ENCODE data around the gene DEFB123.

The DEFB123 gene

GRCh38 chr20:31440012-31440659, at the start of gene DEFB123:
DEFB123 (plus strand) TSS chr20:31440632; CDS start chr20:31440699, 67 bp downstream.
- DNase-seq (ENCODE audit: low read depth) = no peak

GRCh38 chr20:31392836-31393235, 47.6 kb upstream of the DEFB123 start:
- no peak for DNase-seq (ENCODE audit: low read depth)
- no peak overlapping the region for H3K4me3 ChIP-seq (ENCODE audit: low read depth, low read length)
- no peak for TF ChIP-seq CTCF (conservative IDR thresholded peaks at IDR 0.05; ENCODE audit: low read depth, low read length)

More at GRCh38 chr20:31440012-31440659, at the start of gene DEFB123:
- no peak within 1 kb of the TSS for H3K4me3 ChIP-seq (ENCODE audit: low read depth, low read length)
- peak; percentile 13 for TF ChIP-seq CTCF (conservative IDR thresholded peaks at IDR 0.05; ENCODE audit: low read depth, low read length)

GRCh38 chr20:31394900-31395299, 45.5 kb upstream of the DEFB123 start:
- H3K4me3 ChIP-seq (ENCODE audit: low read depth, low read length) = no peak overlapping the region
- DNase-seq (ENCODE audit: low read depth) = no peak
- TF ChIP-seq CTCF (conservative IDR thresholded peaks at IDR 0.05; ENCODE audit: low read depth, low read length) = no peak

GRCh38 chr20:31403886-31404285, 36.5 kb upstream of the DEFB123 start:
- no peak for DNase-seq (ENCODE audit: low read depth)
- H3K4me3 ChIP-seq (ENCODE audit: low read depth, low read length) = no peak overlapping the region
- TF ChIP-seq CTCF (conservative IDR thresholded peaks at IDR 0.05; ENCODE audit: low read depth, low read length) = no peak

- H3K4me3 ChIP-seq (ENCODE audit: low read depth, low read length) = no peak within 1 kb of the TSS
- DNase-seq (ENCODE audit: low read depth) = no peak
Measured at GRCh38 chr20:31406115-31406514, 34.3 kb upstream of the DEFB123 start, which contains the start of gene DEFB121. DEFB121 (minus strand) TSS chr20:31406215; CDS start chr20:31406152, 63 bp downstream.

GRCh38 chr20:31410011-31410410, 30.4 kb upstream of the DEFB123 start:
- no peak for TF ChIP-seq CTCF (conservative IDR thresholded peaks at IDR 0.05; ENCODE audit: low read depth, low read length)
- no peak overlapping the region for H3K4me3 ChIP-seq (ENCODE audit: low read depth, low read length)
- no peak for DNase-seq (ENCODE audit: low read depth)

More at GRCh38 chr20:31406115-31406514, 34.3 kb upstream of the DEFB123 start, which contains the start of gene DEFB121:
- TF ChIP-seq CTCF (conservative IDR thresholded peaks at IDR 0.05; ENCODE audit: low read depth, low read length) = no peak

- TF ChIP-seq CTCF (conservative IDR thresholded peaks at IDR 0.05; ENCODE audit: low read depth, low read length) = no peak
Measured at GRCh38 chr20:31414381-31414780, 26.1 kb upstream of the DEFB123 start.

More at GRCh38 chr20:31414381-31414780, 26.1 kb upstream of the DEFB123 start:
- DNase-seq (ENCODE audit: low read depth) = no peak
- H3K4me3 ChIP-seq (ENCODE audit: low read depth, low read length) = no peak overlapping the region
